GM23338 (cell line): ENCODE results near the gene TRAF3. TPM values are rescaled to one million over a fixed set of nuclear protein-coding genes. Genes with fewer than 3 reads are reported as not detected.

Source experiments
- ATAC-seq: fragments of 200-7000 bp; cut with Tn5 transposase; 3 replicates; pipeline ENCODE4 v1.9.1; 2020
- DNase-seq: peaks from one replicate; pipeline ENCODE4 v3.0.0-alpha.2; 2015; ENCODE audit warnings: low spot score
- H2AFZ ChIP-seq: fragments of 200-600 bp; sonication (generic); 2 replicates; pipeline ENCODE4 v1.8.0; 2016; ENCODE audit warnings: antibody characterized with exemption, mild to moderate bottlenecking, moderate library complexity
- H3F3A ChIP-seq: fragments of 200-600 bp; sonication (generic); replicated peaks from 2 replicates; pipeline ENCODE4 v1.8.0; 2017; ENCODE audit warnings: antibody characterized with exemption, mixed run types, low read depth
- H3K27ac ChIP-seq: fragments of 200-600 bp; sonication (generic); 2 replicates; pipeline ENCODE4 v1.6.1; 2016; ENCODE audit warnings: low read depth
- H3K27me3 ChIP-seq: fragments of 200-600 bp; sonication (generic); 2 replicates; pipeline ENCODE4 v1.8.0; 2016; ENCODE audit warnings: mild to moderate bottlenecking, mixed run types, moderate library complexity; ENCODE audit not compliant: insufficient read depth
- H3K36me3 ChIP-seq: fragments of 200-600 bp; sonication (generic); 2 replicates; pipeline ENCODE4 v1.8.0; 2016; ENCODE audit warnings: mild to moderate bottlenecking; ENCODE audit not compliant: insufficient read depth
- H3K4me1 ChIP-seq: fragments of 200-600 bp; sonication (generic); 2 replicates; pipeline ENCODE4 v1.8.0; 2016; ENCODE audit warnings: mild to moderate bottlenecking, moderate library complexity; ENCODE audit not compliant: insufficient read depth
- H3K4me2 ChIP-seq: fragments of 200-600 bp; sonication (generic); 2 replicates; pipeline ENCODE4 v1.7.1; 2017; ENCODE audit warnings: mixed run types
- H3K4me3 ChIP-seq: fragments of 200-600 bp; sonication (generic); 2 replicates; pipeline ENCODE4 v1.6.1; 2016; ENCODE audit warnings: mixed run types
- H3K79me2 ChIP-seq: fragments of 200-600 bp; sonication (generic); replicated peaks from 2 replicates; pipeline ENCODE4 v1.8.0; 2017; ENCODE audit warnings: mild to moderate bottlenecking; ENCODE audit not compliant: insufficient read depth
- H3K9me2 ChIP-seq: fragments of 200-600 bp; sonication (generic); 2 replicates; pipeline ENCODE4 v1.8.0; 2017; ENCODE audit not compliant: insufficient read depth
- H4K20me1 ChIP-seq: fragments of 200-600 bp; sonication (generic); replicated peaks from 2 replicates; pipeline ENCODE4 v1.8.0; 2017; ENCODE audit warnings: mild to moderate bottlenecking; ENCODE audit not compliant: insufficient read depth
- H3K27ac Mint-ChIP-seq: 2 replicates; pipeline ENCODE4 v1.8.0; 2020; ENCODE audit warnings: inconsistent platforms, mild to moderate bottlenecking, moderate library complexity, mixed read lengths
- H3K27me3 Mint-ChIP-seq: 3 replicates; pipeline ENCODE4 v1.8.0; 2022; ENCODE audit warnings: low read depth, mild to moderate bottlenecking, moderate library complexity, mixed read lengths, inconsistent platforms; ENCODE audit not compliant: insufficient read depth, poor library complexity
- H3K36me3 Mint-ChIP-seq: 3 replicates; pipeline ENCODE4 v1.8.0; 2021; ENCODE audit warnings: low read depth, mild to moderate bottlenecking, inconsistent platforms, moderate library complexity, mixed read lengths
- H3K4me1 Mint-ChIP-seq: 3 replicates; pipeline ENCODE4 v1.8.0; 2020; ENCODE audit warnings: mild to moderate bottlenecking, inconsistent platforms, mixed read lengths
- H3K4me3 Mint-ChIP-seq: 3 replicates; pipeline ENCODE4 v1.8.0; 2021; ENCODE audit warnings: moderate library complexity, mild to moderate bottlenecking, inconsistent platforms, mixed read lengths
- H3K9me3 Mint-ChIP-seq: 3 replicates; pipeline ENCODE4 v1.8.0; 2020; ENCODE audit warnings: moderate library complexity, mild to moderate bottlenecking, inconsistent platforms, mixed read lengths
- NANOG ChIP-seq: IDR thresholded peaks from 2 replicates; pipeline ENCODE4 v1.6.1; 2016; ENCODE audit warnings: antibody characterized with exemption, borderline replicate concordance
- ZNF114 ChIP-seq: fragments of 250-450 bp; sonication (Bioruptor Pico); IDR thresholded peaks from 2 replicates; pipeline ENCODE4 v1.5.0; 2020; ENCODE audit warnings: mild to moderate bottlenecking, moderate library complexity
- ZNF331 ChIP-seq: fragments of 250-450 bp; sonication (Bioruptor Pico); IDR thresholded peaks from 2 replicates; pipeline ENCODE4 v1.5.0; 2020; ENCODE audit warnings: low read depth, mild to moderate bottlenecking, moderate library complexity
- polyA plus RNA-seq: library from polyadenylated mRNA; unstranded; fragments of >200 nt; fragmentation: Nextera tagmentation; extraction: Ambion mirVana; gene quantifications from 2 replicates; pipeline ENCODE4 v1.2.1, GENCODE V29; 2016
- total RNA-seq: library from RNA; depleted of rRNA; stranded (reverse); fragments of >200 nt; shearing (Covaris generic); gene quantifications from 2 replicates; pipeline ENCODE4 v1.2.3, GENCODE V29; 2014
- TF ChIP-seq, protein P1 (sequence below): fragments of 250-450 bp; sonication (Bioruptor Pico); IDR thresholded peaks from 2 replicates; pipeline ENCODE4 v1.5.0; 2020; ENCODE audit warnings: mild to moderate bottlenecking, moderate library complexity
- TF ChIP-seq, protein P2 (sequence below): IDR thresholded peaks from 2 replicates; pipeline ENCODE4 v1.6.1; 2016; ENCODE audit warnings: antibody characterized with exemption

The TRAF3 gene
- total and polyA plus RNA-seq, 2 experiments from 2014 or later, result 3.7 to 9.3 TPM

DNA sequence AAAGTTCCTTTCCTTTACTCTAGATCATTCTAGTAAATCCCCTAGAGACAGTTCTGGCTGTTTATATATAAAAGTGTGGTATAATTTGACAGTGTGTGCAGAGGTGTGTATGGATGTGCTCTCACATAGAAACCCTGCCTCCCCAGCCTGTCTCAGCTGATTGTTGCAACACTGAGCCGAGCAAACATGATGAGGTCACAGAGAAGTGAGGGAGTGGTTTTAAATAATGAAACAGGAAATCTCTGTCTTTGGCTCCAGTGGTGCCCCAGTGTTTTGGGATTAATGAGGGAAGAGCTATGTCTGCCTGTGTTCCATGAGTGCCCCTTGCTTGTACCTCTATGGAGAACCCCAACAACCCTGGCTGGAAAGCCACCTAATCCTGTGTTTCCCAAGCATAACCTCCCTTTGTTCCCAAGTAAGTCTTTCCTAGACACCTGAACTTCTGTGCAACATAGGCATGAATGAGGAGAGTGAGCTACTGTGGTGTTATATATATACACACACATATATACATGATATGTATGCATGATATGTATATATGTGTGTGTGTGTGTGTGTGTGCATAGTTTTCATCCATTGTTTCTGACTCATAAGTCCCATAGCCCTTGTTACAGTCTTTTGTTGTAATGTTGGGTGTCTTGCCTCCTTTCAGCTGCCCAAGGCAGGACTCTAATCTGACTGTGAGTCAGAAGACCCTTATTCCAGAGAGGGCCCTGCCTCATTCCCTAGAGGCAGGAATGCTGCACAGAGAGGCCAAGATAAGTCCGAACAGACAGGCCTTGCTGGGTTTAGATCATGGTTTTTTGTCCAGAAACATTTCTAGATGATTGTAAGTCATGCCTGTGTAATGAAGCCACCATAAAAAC, 18.0 kb downstream of the TRAF3 start (continued):
- TF ChIP-seq, protein P1, sequence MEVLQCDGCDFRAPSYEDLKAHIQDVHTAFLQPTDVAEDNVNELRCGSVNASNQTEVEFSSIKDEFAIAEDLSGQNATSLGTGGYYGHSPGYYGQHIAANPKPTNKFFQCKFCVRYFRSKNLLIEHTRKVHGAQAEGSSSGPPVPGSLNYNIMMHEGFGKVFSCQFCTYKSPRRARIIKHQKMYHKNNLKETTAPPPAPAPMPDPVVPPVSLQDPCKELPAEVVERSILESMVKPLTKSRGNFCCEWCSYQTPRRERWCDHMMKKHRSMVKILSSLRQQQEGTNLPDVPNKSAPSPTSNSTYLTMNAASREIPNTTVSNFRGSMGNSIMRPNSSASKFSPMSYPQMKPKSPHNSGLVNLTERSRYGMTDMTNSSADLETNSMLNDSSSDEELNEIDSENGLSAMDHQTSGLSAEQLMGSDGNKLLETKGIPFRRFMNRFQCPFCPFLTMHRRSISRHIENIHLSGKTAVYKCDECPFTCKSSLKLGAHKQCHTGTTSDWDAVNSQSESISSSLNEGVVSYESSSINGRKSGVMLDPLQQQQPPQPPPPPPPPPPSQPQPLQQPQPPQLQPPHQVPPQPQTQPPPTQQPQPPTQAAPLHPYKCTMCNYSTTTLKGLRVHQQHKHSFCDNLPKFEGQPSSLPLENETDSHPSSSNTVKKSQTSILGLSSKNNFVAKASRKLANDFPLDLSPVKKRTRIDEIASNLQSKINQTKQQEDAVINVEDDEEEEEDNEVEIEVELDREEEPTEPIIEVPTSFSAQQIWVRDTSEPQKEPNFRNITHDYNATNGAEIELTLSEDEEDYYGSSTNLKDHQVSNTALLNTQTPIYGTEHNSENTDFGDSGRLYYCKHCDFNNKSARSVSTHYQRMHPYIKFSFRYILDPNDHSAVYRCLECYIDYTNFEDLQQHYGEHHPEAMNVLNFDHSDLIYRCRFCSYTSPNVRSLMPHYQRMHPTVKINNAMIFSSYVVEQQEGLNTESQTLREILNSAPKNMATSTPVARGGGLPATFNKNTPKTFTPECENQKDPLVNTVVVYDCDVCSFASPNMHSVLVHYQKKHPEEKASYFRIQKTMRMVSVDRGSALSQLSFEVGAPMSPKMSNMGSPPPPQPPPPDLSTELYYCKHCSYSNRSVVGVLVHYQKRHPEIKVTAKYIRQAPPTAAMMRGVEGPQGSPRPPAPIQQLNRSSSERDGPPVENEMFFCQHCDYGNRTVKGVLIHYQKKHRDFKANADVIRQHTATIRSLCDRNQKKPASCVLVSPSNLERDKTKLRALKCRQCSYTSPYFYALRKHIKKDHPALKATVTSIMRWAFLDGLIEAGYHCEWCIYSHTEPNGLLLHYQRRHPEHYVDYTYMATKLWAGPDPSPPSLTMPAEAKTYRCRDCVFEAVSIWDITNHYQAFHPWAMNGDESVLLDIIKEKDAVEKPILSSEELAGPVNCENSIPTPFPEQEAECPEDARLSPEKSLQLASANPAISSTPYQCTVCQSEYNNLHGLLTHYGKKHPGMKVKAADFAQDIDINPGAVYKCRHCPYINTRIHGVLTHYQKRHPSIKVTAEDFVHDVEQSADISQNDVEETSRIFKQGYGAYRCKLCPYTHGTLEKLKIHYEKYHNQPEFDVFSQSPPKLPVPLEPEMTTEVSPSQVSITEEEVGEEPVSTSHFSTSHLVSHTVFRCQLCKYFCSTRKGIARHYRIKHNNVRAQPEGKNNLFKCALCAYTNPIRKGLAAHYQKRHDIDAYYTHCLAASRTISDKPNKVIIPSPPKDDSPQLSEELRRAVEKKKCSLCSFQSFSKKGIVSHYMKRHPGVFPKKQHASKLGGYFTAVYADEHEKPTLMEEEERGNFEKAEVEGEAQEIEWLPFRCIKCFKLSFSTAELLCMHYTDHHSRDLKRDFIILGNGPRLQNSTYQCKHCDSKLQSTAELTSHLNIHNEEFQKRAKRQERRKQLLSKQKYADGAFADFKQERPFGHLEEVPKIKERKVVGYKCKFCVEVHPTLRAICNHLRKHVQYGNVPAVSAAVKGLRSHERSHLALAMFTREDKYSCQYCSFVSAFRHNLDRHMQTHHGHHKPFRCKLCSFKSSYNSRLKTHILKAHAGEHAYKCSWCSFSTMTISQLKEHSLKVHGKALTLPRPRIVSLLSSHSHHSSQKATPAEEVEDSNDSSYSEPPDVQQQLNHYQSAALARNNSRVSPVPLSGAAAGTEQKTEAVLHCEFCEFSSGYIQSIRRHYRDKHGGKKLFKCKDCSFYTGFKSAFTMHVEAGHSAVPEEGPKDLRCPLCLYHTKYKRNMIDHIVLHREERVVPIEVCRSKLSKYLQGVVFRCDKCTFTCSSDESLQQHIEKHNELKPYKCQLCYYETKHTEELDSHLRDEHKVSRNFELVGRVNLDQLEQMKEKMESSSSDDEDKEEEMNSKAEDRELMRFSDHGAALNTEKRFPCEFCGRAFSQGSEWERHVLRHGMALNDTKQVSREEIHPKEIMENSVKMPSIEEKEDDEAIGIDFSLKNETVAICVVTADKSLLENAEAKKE (CRISPR knock-in tag), result no peak
- no peak for TF ChIP-seq NANOG
- TF ChIP-seq, protein P2, sequence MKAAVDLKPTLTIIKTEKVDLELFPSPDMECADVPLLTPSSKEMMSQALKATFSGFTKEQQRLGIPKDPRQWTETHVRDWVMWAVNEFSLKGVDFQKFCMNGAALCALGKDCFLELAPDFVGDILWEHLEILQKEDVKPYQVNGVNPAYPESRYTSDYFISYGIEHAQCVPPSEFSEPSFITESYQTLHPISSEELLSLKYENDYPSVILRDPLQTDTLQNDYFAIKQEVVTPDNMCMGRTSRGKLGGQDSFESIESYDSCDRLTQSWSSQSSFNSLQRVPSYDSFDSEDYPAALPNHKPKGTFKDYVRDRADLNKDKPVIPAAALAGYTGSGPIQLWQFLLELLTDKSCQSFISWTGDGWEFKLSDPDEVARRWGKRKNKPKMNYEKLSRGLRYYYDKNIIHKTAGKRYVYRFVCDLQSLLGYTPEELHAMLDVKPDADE, result no peak
- TF ChIP-seq ZNF114 (CRISPR knock-in tag), result no peak
- TF ChIP-seq ZNF331, result no peak

DNA sequence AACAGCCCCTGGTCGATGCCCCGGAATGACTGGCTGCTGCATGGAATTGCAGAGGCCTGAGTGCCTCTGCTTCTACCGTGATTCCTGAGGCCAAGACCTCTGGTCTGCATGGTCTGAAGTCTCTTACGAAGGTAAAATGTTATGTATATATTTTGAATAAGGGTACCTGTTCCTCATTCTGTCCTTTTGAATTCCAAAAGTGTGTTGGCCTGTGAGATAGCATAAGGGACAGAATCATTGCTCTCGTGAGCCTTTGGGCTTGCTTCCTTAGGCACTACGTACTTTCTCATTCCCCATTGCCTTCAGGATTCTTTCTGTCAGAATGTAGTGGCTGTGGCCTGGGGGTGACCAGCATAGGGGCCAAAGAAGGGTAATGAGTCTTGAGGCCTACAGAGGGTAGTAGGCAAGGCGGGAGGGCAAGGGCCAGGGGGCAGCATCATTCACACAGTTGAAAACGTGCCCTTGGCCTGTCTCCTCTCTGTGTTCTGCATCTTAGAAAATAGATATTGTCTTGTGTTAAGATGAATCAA, 19.5 kb downstream of the TRAF3 start:
- Mint-ChIP-seq H3K27ac (no peak overlapping the region), H3K27me3 (peaks cover 1% of the 10 kb centered on the region), H3K4me3 (no peak overlapping the region), H3K4me1 (peaks cover 5% of the 10 kb centered on the region; the same call in 2 of the 3 replicates), H3K9me3 (peaks cover 13% of the 10 kb centered on the region), H3K36me3 (peaks cover 4% of the 10 kb centered on the region)
- ATAC-seq, result peak; percentile 32; the same call in 1 of the 3 replicates
- Histone ChIP-seq H3K9me2 (no peaks in the 10 kb centered on the region), H4K20me1 (no peaks in the 10 kb centered on the region; the same call in 1 of the 2 replicates), H3K27ac (no peak overlapping the region), H2AFZ (no peak overlapping the region), H3K27me3 (no peaks in the 10 kb centered on the region), H3K79me2 (peaks cover 31% of the 10 kb centered on the region), H3K36me3 (no peaks in the 10 kb centered on the region), H3F3A (no peaks in the 10 kb centered on the region), H3K4me2 (no peak overlapping the region), H3K4me1 (no peaks in the 10 kb centered on the region), H3K4me3 (no peak overlapping the region)
- no peak for DNase-seq
- TF ChIP-seq, protein P1 (CRISPR knock-in tag), result no peak
